HCT116 (cell line): ENCODE data around the gene FRS2.

ENCODE experiments used
- CTCF ChIP-seq, 3 experiments: fragments of 200-600 bp in 1 of 3; sonication (generic) in 1 of 3; IDR thresholded peaks in 2 of 3; conservative IDR thresholded peaks in 1 of 3; 2 replicates each; pipeline ENCODE4 v1.5.1; 2012 to 2017; ENCODE audit warnings: low read depth in 2 of 3, low read length in 2 of 3, antibody characterized with exemption in 1 of 3, borderline replicate concordance in 1 of 3, control low read depth in 1 of 3, mild to moderate bottlenecking in 1 of 3, mixed read lengths in 1 of 3, mixed run types in 1 of 3, moderate library complexity in 1 of 3; ENCODE audit not compliant: insufficient read depth in 1 of 3
- EZH2 ChIP-seq: fragments of 200-600 bp; sonication (generic); IDR thresholded peaks from 2 replicates; pipeline ENCODE4 v1.6.1; 2017; ENCODE audit warnings: antibody characterized with exemption, mixed run types
- POLR2A ChIP-seq: IDR thresholded peaks from 2 replicates; pipeline ENCODE4 v1.7.0; 2011; ENCODE audit warnings: borderline replicate concordance; ENCODE audit not compliant: insufficient read depth, insufficient read length; ENCODE audit errors: extremely low read depth
- POLR2AphosphoS5 ChIP-seq: IDR thresholded peaks from 2 replicates; pipeline ENCODE4 v1.6.1; 2011; ENCODE audit warnings: mild to moderate bottlenecking, low read depth, low read length, moderate library complexity
- REST ChIP-seq: IDR thresholded peaks from 2 replicates; pipeline ENCODE4 v1.6.1; 2012; ENCODE audit warnings: low read depth
- SP1 ChIP-seq: IDR thresholded peaks from 2 replicates; pipeline ENCODE4 v1.6.1; 2012; ENCODE audit warnings: low read depth
- ZBTB33 ChIP-seq: IDR thresholded peaks from 2 replicates; pipeline ENCODE4 v1.6.1; 2011; ENCODE audit warnings: mild to moderate bottlenecking, low read length, moderate library complexity; ENCODE audit not compliant: insufficient replicate concordance; ENCODE audit errors: extremely low read depth

- TF ChIP-seq POLR2A (no peak), CTCF (IDR thresholded peaks at IDR 0.05 in 2 of 3, conservative IDR thresholded peaks at IDR 0.05 in 1 of 3; ENCODE audit: borderline replicate concordance in 1 of 3, insufficient read depth in 1 of 3, low read depth in 2 of 3, low read length in 2 of 3) (no peak), SP1 (no peak), POLR2AphosphoS5 (no peak), ZBTB33 (no peak), EZH2 (no peak), REST (no peak)
Measured at GRCh38 chr12:69456239-69456638, 13.9 kb upstream of the FRS2 start.
